Natural killer cell treated with Interleukin-12 subunit alpha and Interleukin-12 subunit beta and Interleukin-15 and Interleukin-18, amount 100 ng/mL, for 72 hours (primary cell): Measurements from ENCODE around the gene ZNHIT6. TPM values are rescaled to one million over a fixed set of nuclear protein-coding genes. Genes with fewer than 3 reads are reported as not detected.
"Not testable (repeated sequence)": the region's sequence is repeated elsewhere in the genome, so short reads cannot be mapped to it uniquely, and the experiment has no call there.

ENCODE experiments used
- ATAC-seq, 2 donors: fragments of 150-1000 bp; cut with Tn5 transposase in 1 of 2; sonication (Bioruptor Pico), chemical (Tn5 transposase) in 1 of 2; 2 replicates each; pipeline ENCODE4 v1.10.0; 2021
- DNase-seq: peaks from one replicate; pipeline ENCODE4 v3.0.0; 2022; ENCODE audit warnings: low spot score
- H3K27ac Mint-ChIP-seq, 2 donors: 1 replicate in 1 of 2; 2 replicates in 1 of 2; pipeline ENCODE4 v1.8.0; 2022; ENCODE audit warnings: mixed read lengths in 2 of 2, mild to moderate bottlenecking in 1 of 2, moderate library complexity in 1 of 2
- H3K27me3 Mint-ChIP-seq, 2 donors: 1 replicate in 1 of 2; 2 replicates in 1 of 2; pipeline ENCODE4 v1.8.0; 2022; ENCODE audit warnings: mixed read lengths in 2 of 2
- H3K36me3 Mint-ChIP-seq: one replicate; pipeline ENCODE4 v1.8.0; 2022; ENCODE audit warnings: mixed read lengths
- H3K4me1 Mint-ChIP-seq, 2 donors: 1 replicate in 1 of 2; 2 replicates in 1 of 2; pipeline ENCODE4 v1.8.0; 2022; ENCODE audit warnings: low read depth in 2 of 2, mixed read lengths in 2 of 2, mild to moderate bottlenecking in 1 of 2
- H3K4me3 Mint-ChIP-seq: one replicate; pipeline ENCODE4 v1.8.0; 2022; ENCODE audit warnings: mixed read lengths
- H3K9me3 Mint-ChIP-seq: 2 replicates; pipeline ENCODE4 v1.8.0; 2022; ENCODE audit warnings: mixed read lengths
- total RNA-seq, 2 donors: library from RNA; stranded (reverse); gene quantifications; one replicate each; pipeline ENCODE4 v1.2.3, GENCODE V29; 2022

Gene ZNHIT6
- total RNA-seq, 2 donors from 2014 or later = 17.5 to 18.9 TPM

- peaks cover 25% of the 10 kb centered on the region for H3K36me3 Mint-ChIP-seq
- no peaks in the 10 kb centered on the region for H3K27me3 Mint-ChIP-seq
- no peak overlapping the region for H3K27ac Mint-ChIP-seq
- DNase-seq (no peak), ATAC-seq (no peak)
- H3K4me3 Mint-ChIP-seq = no peak overlapping the region
- H3K9me3 Mint-ChIP-seq = no peaks in the 10 kb centered on the region
- H3K4me1 Mint-ChIP-seq = peaks cover 0 to 7% of the 10 kb centered on the region in 2 donors
These were observed 52.9 kb downstream of the ZNHIT6 start for GRCh38 chr1:85655315-85655714.

GRCh38 chr1:85654066-85654782 is 54.0 kb downstream of the ZNHIT6 start:
- Mint-ChIP-seq H3K4me3 (no peak overlapping the region), H3K27ac (no peak overlapping the region), H3K27me3 (no peaks in the 10 kb centered on the region), H3K9me3 (peaks cover under 1% of the 10 kb centered on the region), H3K36me3 (peaks cover 33% of the 10 kb centered on the region), H3K4me1 (peaks cover 0 to 7% of the 10 kb centered on the region in 2 donors)
- ATAC-seq (no peak), DNase-seq (no peak)

- ATAC-seq = no peak
- no peak for DNase-seq
- peaks cover 7% of the 10 kb centered on the region for H3K9me3 Mint-ChIP-seq
- H3K27ac Mint-ChIP-seq = no peak overlapping the region
- H3K27me3 Mint-ChIP-seq = no peaks in the 10 kb centered on the region
- H3K36me3 Mint-ChIP-seq = peaks cover 44% of the 10 kb centered on the region
- H3K4me1 Mint-ChIP-seq = peaks cover 0 to 9% of the 10 kb centered on the region in 2 donors
- no peak overlapping the region for H3K4me3 Mint-ChIP-seq
These were observed 55.9 kb downstream of the ZNHIT6 start for GRCh38 chr1:85652327-85652726.

- Mint-ChIP-seq H3K27ac (no peak overlapping the region), H3K4me1 (peaks cover 0 to 3% of the 10 kb centered on the region in 2 donors), H3K4me3 (no peak overlapping the region), H3K36me3 (peaks cover 44% of the 10 kb centered on the region), H3K27me3 (no peaks in the 10 kb centered on the region), H3K9me3 (peaks cover 7% of the 10 kb centered on the region)
- no peak for DNase-seq
- no peak for ATAC-seq
These were observed 57.6 kb downstream of the ZNHIT6 start for GRCh38 chr1:85650645-85651044.

GRCh38 chr1:85649591-85649990 is 58.6 kb downstream of the ZNHIT6 start:
- Mint-ChIP-seq H3K36me3 (peaks cover 44% of the 10 kb centered on the region), H3K9me3 (peaks cover 8% of the 10 kb centered on the region), H3K4me1 (peaks cover 0 to 2% of the 10 kb centered on the region in 2 donors), H3K4me3 (no peak overlapping the region), H3K27ac (no peak overlapping the region), H3K27me3 (no peaks in the 10 kb centered on the region)
- ATAC-seq (no peak), DNase-seq (no peak)

GRCh38 chr1:85641598-85642556 is 66.4 kb downstream of the ZNHIT6 start:
- not testable (repeated sequence) for H3K27ac Mint-ChIP-seq, H3K4me3 Mint-ChIP-seq, ATAC-seq, DNase-seq, H3K4me1 Mint-ChIP-seq, H3K27me3 Mint-ChIP-seq
- Mint-ChIP-seq H3K36me3 (peaks cover 54% of the 10 kb centered on the region), H3K9me3 (peaks cover 25% of the 10 kb centered on the region)

- not testable (repeated sequence) for H3K27me3 Mint-ChIP-seq, ATAC-seq, H3K27ac Mint-ChIP-seq, DNase-seq, H3K4me1 Mint-ChIP-seq, H3K4me3 Mint-ChIP-seq
- peaks cover 30% of the 10 kb centered on the region for H3K9me3 Mint-ChIP-seq
- peaks cover 62% of the 10 kb centered on the region for H3K36me3 Mint-ChIP-seq
These were observed 68.3 kb downstream of the ZNHIT6 start for GRCh38 chr1:85639920-85640319.

GRCh38 chr1:85638412-85638811 is 69.8 kb downstream of the ZNHIT6 start:
- ATAC-seq (no peak), DNase-seq (no peak)
- peaks cover 55% of the 10 kb centered on the region for H3K36me3 Mint-ChIP-seq
- H3K27ac Mint-ChIP-seq = no peak overlapping the region
- H3K27me3 Mint-ChIP-seq = no peaks in the 10 kb centered on the region
- H3K9me3 Mint-ChIP-seq = peaks cover 27% of the 10 kb centered on the region
- no peak overlapping the region for H3K4me3 Mint-ChIP-seq
- peaks cover 0 to 2% of the 10 kb centered on the region in 2 donors for H3K4me1 Mint-ChIP-seq

GRCh38 chr1:85630493-85630892 is 77.7 kb downstream of the ZNHIT6 start:
- H3K36me3 Mint-ChIP-seq = peaks cover 8% of the 10 kb centered on the region
- no peaks in the 10 kb centered on the region for H3K27me3 Mint-ChIP-seq
- DNase-seq = no peak

GRCh38 chr1:85629532-85629920 is 78.7 kb downstream of the ZNHIT6 start:
- Mint-ChIP-seq H3K27me3 (no peaks in the 10 kb centered on the region), H3K36me3 (peaks cover 14% of the 10 kb centered on the region), H3K4me1 (peaks cover 0 to 3% of the 10 kb centered on the region in 2 donors), H3K4me3 (no peak overlapping the region), H3K9me3 (peaks cover 9% of the 10 kb centered on the region), H3K27ac (no peak overlapping the region)
- DNase-seq (no peak), ATAC-seq (no peak)

More at GRCh38 chr1:85630493-85630892, 77.7 kb downstream of the ZNHIT6 start:
- ATAC-seq = no peak
- H3K9me3 Mint-ChIP-seq = peaks cover 9% of the 10 kb centered on the region
- no peak overlapping the region for H3K27ac Mint-ChIP-seq
- no peak overlapping the region for H3K4me3 Mint-ChIP-seq
- peaks cover 0 to 3% of the 10 kb centered on the region in 2 donors for H3K4me1 Mint-ChIP-seq

GRCh38 chr1:85628791-85629531 is 79.3 kb downstream of the ZNHIT6 start:
- ATAC-seq = no peak
- Mint-ChIP-seq H3K36me3 (peaks cover 14% of the 10 kb centered on the region), H3K4me3 (no peak overlapping the region), H3K27ac (no peak overlapping the region), H3K27me3 (no peaks in the 10 kb centered on the region), H3K9me3 (peaks cover 9% of the 10 kb centered on the region), H3K4me1 (peaks cover 0 to 3% of the 10 kb centered on the region in 2 donors)
- DNase-seq = no peak

- Mint-ChIP-seq H3K9me3 (peaks cover 16% of the 10 kb centered on the region), H3K27me3 (no peaks in the 10 kb centered on the region), H3K4me3 (no peak overlapping the region), H3K27ac (no peak overlapping the region), H3K4me1 (peaks cover 0 to 3% of the 10 kb centered on the region in 2 donors), H3K36me3 (peaks cover 24% of the 10 kb centered on the region)
- ATAC-seq (no peak), DNase-seq (no peak)
These were observed 81.4 kb downstream of the ZNHIT6 start for GRCh38 chr1:85626818-85627217.

GRCh38 chr1:85624361-85624760 is 83.9 kb downstream of the ZNHIT6 start:
- ATAC-seq (no peak), DNase-seq (no peak)
- peaks cover 0 to 3% of the 10 kb centered on the region in 2 donors for H3K4me1 Mint-ChIP-seq
- H3K4me3 Mint-ChIP-seq = no peak overlapping the region
- H3K36me3 Mint-ChIP-seq = peaks cover 41% of the 10 kb centered on the region
- no peak overlapping the region for H3K27ac Mint-ChIP-seq
- no peaks in the 10 kb centered on the region for H3K27me3 Mint-ChIP-seq
- peaks cover 32% of the 10 kb centered on the region for H3K9me3 Mint-ChIP-seq
